ENCODE measurements around the gene PLXDC2. TPM values are rescaled to one million over a fixed set of nuclear protein-coding genes. Genes with fewer than 3 reads are reported as not detected.

The PLXDC2 gene
- total RNA-seq, 1 experiment from 2014 or later = 38.7 TPM

DNA sequence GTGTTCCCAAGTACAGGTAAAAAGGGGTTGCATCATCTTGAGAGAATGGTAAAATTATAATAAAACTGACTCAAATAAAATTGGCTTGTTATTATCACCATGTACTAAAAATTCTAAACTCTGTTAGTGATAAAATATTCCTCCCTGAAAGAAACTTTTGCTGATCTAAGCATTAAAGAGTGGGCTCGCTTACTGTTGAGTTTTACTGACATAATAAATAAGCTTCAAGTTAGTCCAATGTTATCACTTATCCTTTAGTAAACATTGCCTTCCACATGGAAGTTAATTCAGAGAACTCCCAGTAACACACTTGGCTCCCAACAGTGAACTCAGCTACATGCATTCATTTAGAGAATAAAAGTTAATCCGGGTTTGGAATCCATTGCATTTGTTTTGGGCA, 456.4 kb downstream of the PLXDC2 start:
- H3K4me1 Mint-ChIP-seq = peaks cover 17% of the 10 kb centered on the region in 2 experiments
- no peak overlapping the region for H2BK12ac ChIP-seq (ENCODE audit: insufficient read length, low read depth, low read length)
- no peak overlapping the region for H2BK15ac ChIP-seq (ENCODE audit: low read depth, low read length)
- no peak overlapping the region for H2AFZ ChIP-seq (ENCODE audit: low read length)
- no peak overlapping the region for H3K23ac ChIP-seq (ENCODE audit: insufficient read length, low read depth, low read length)
- H4K5ac ChIP-seq (ENCODE audit: insufficient read length, low read depth, low read length) = no peak overlapping the region
- WGBS (ENCODE audit: extremely low coverage, insufficient read length, low lambda C conversion rate) = no CpG with 5 or more reads among the region's 2 CpGs
- no peak overlapping the region for H3K4me3 Mint-ChIP-seq
- H3K27ac ChIP-seq (ENCODE audit: insufficient read length, low read depth, low read length) = no peak overlapping the region
- no peak overlapping the region for H3K27ac Mint-ChIP-seq
- H4K20me1 ChIP-seq (ENCODE audit: control insufficient read depth, insufficient read depth, insufficient read length) = no peaks in the 10 kb centered on the region
- no peak overlapping the region for H3K14ac ChIP-seq (ENCODE audit: insufficient read depth, low read length)
- H4K91ac ChIP-seq (ENCODE audit: insufficient read length, low read depth, low read length) = no peak overlapping the region
- no peaks in the 10 kb centered on the region for H3K27me3 ChIP-seq (ENCODE audit: insufficient read depth, low read length)
- no peak overlapping the region for H3K9ac ChIP-seq (ENCODE audit: extremely low read depth, insufficient read length, low read length)
- no peaks in the 10 kb centered on the region for H3K9me3 ChIP-seq (ENCODE audit: control insufficient read depth, low read depth, low read length)
- H2BK20ac ChIP-seq (ENCODE audit: low read depth, low read length, poor library complexity, severe bottlenecking) = no peak overlapping the region
- H3K36me3 Mint-ChIP-seq (ENCODE audit: insufficient read depth in 1 of 3, low read depth in 3 of 3) = no peaks in the 10 kb centered on the region
- H3K9me3 Mint-ChIP-seq = no peaks in the 10 kb centered on the region
- H3K18ac ChIP-seq (ENCODE audit: insufficient read length, low read depth, low read length) = no peak overlapping the region
- no peaks in the 10 kb centered on the region for H3K4me1 ChIP-seq (ENCODE audit: insufficient read depth, low read length)
- no peak overlapping the region for H2BK5ac ChIP-seq (ENCODE audit: insufficient read length, low read length)
- TF ChIP-seq, protein P1, sequence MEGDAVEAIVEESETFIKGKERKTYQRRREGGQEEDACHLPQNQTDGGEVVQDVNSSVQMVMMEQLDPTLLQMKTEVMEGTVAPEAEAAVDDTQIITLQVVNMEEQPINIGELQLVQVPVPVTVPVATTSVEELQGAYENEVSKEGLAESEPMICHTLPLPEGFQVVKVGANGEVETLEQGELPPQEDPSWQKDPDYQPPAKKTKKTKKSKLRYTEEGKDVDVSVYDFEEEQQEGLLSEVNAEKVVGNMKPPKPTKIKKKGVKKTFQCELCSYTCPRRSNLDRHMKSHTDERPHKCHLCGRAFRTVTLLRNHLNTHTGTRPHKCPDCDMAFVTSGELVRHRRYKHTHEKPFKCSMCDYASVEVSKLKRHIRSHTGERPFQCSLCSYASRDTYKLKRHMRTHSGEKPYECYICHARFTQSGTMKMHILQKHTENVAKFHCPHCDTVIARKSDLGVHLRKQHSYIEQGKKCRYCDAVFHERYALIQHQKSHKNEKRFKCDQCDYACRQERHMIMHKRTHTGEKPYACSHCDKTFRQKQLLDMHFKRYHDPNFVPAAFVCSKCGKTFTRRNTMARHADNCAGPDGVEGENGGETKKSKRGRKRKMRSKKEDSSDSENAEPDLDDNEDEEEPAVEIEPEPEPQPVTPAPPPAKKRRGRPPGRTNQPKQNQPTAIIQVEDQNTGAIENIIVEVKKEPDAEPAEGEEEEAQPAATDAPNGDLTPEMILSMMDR (conservative IDR thresholded peaks at IDR 0.05) = no peak
- no peak overlapping the region for H3K4ac ChIP-seq (ENCODE audit: low read depth, low read length)
- no peak overlapping the region for H3K56ac ChIP-seq (ENCODE audit: insufficient read length, low read depth, low read length)
- no peak overlapping the region for H3K4me2 ChIP-seq (ENCODE audit: insufficient read depth, insufficient read length, low read length)
- no peaks in the 10 kb centered on the region for H3K23me2 ChIP-seq (ENCODE audit: insufficient read length, low read depth, low read length, poor library complexity, severe bottlenecking)
- no peak overlapping the region for H4K8ac ChIP-seq (replicated peaks; ENCODE audit: insufficient read length, low read depth, low read length)
- no peak overlapping the region for H2AK5ac ChIP-seq (ENCODE audit: insufficient read length, low read length)
- H3T11ph ChIP-seq (ENCODE audit: low read length) = no peak overlapping the region
- H3K79me1 ChIP-seq (ENCODE audit: insufficient read depth, low read depth, low read length, poor library complexity, severe bottlenecking) = no peaks in the 10 kb centered on the region
- no peaks in the 10 kb centered on the region for H3K27me3 Mint-ChIP-seq (ENCODE audit: low read depth)
- no peaks in the 10 kb centered on the region for H3K79me2 ChIP-seq (ENCODE audit: insufficient read depth, low read length)
- DNase-seq = no peak
- H2BK120ac ChIP-seq (ENCODE audit: low read depth, low read length, poor library complexity, severe bottlenecking) = no peak overlapping the region

Measured in H9 (cell line).